Measurements from ENCODE around the gene TRIP4.

The TRIP4 gene

DNA sequence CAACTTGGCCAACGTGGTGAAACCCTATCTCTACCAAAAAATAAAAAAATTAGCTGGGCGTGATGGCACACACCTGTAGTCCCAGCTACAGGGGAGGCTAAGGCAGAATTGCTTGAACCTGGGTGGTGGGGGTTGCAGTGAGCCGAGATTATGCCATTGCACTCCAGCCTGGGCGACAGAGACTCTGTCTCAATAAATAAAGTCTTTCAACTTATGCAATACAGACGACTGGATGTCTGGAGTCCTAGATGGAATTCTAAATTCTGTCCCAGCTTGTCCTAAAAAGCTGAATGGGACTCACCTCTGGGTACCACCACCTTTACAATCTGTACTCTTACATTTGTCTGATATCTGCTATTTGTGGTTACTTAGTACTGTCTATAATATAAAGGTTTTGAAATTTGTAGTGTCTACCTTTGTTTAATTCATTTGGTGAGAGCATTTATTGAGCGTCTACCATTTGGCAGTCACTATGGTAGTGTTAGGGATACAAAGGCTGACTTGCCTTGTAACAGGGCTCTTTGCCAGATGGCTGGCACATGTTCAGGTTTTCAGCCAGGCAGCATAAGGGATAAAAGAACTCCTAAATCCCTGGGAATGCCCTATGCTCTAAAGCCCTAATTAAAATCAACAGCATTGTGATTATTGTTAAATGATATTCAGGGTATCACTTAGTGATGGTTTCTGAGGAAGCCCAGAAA, 65.5 kb downstream of the TRIP4 start:
- no peak for DNase-seq

- DNase-seq: no peak
Observed at GRCh38 chr15:64453689-64454037, 66.0 kb downstream of the TRIP4 start.

- no peak for DNase-seq
Observed at GRCh38 chr15:64454282-64454681, 66.6 kb downstream of the TRIP4 start.

- peak; percentile 71 for DNase-seq
Observed at GRCh38 chr15:64455961-64456371, 68.3 kb downstream of the TRIP4 start.

GRCh38 chr15:64456634-64457108, 69.0 kb downstream of the TRIP4 start:
- peak; percentile 60 for DNase-seq

GRCh38 chr15:64459066-64459781, 71.6 kb downstream of the TRIP4 start:
- DNase-seq: no peak

DNA sequence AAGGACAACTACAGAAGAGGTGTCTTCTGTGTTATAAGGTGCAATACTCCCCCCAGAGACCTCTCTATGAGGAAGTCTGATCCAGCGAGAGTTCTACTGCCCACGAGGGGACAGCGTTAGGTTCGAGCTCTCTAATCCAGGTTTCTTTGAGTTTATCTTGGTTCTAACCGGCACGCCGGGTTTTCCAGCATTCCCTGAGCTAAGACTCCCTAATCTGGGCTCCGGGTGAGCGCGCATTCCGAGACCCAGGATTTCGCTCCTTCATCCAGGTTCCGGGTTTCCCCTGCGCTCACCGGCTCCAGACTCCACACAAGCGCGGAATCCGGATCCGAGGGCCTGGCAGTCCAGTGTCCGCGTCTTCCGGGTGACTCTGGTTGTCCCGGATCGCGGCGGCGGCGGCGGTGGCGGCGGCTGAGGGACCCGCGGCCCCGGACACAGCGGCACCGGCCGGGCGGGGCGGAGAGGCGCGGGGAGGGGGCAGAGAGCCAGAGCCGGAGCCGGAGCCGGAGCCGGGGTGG, 72.6 kb downstream of the TRIP4 start, which contains the start of gene ZNF609:
ZNF609 (plus strand) TSS at position 373 of the 518 bp plus-strand sequence. CDS start 38,842 bp downstream, outside the sequence.
- peak; percentile 78 for DNase-seq

GRCh38 chr15:64460724-64461720, 73.4 kb downstream of the TRIP4 start:
- DNase-seq: no peak

- DNase-seq: no peak
Observed at GRCh38 chr15:64461721-64462162, 74.1 kb downstream of the TRIP4 start.

DNA sequence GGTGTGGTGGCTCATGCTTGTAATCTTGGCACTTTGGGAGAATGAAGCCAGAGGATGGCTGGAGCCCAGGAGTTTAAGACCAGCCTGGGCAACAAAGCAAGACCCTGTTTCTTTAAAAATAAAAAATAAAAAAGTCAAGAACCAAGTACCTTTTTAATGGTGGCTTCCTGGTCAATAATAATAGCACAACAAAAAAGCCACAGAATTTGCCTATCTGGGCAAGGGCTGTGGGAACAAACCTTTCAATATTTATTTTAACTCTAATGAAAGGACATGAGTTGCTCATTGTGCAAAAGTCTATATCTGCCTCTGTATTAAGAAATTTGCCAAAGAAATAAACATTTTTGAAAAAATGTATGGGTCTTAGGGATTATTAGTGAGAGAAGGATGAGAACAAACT, 74.9 kb downstream of the TRIP4 start:
- DNase-seq: no peak

GRCh38 chr15:64464276-64465005, 76.8 kb downstream of the TRIP4 start:
- DNase-seq: no peak

GRCh38 chr15:64466408-64467141, 78.9 kb downstream of the TRIP4 start:
- no peak for DNase-seq

GRCh38 chr15:64472161-64472560, 84.5 kb downstream of the TRIP4 start:
- no peak for DNase-seq

DNA sequence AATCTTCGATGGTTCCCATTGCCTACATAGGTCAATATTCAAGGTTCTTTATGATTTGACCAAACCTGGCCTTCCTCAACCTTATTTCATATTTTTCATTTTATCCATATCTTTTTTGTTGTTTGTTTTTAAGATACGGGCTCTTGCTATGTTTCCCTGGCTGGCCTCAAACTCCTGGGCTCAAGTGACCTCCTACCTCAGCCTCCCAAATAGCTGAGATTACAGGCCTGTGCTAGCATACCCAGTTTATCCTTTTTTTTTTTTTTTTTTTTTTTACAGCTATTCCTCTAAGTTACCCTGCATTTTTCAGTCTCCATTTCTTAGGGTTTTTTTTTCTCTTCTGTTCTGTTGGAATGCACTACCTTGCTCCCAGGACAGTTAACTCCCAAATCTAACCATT, 87.2 kb downstream of the TRIP4 start:
- DNase-seq: no peak

- DNase-seq: no peak
Observed at GRCh38 chr15:64476550-64476949, 88.9 kb downstream of the TRIP4 start.

- no peak for DNase-seq
Observed at GRCh38 chr15:64478863-64479262, 91.2 kb downstream of the TRIP4 start.

DNA sequence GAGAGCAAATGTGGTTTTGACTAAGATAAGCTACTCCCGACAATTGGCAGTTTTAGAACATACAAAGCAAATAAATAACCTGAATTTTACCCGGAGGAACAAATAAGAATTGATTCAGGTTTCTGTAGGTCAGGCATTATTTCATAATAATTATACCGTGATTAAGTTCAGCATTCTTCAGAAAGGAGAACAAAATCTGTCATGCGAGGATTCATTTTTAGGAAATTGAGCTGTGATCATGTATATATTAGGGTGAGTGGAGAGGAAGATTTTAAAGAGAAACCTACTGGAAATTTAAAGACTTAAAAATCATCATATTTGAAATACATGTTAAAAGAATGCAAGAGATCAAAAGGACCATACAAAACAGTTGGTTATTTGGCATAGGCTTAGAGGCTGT, 93.3 kb downstream of the TRIP4 start:
- DNase-seq: no peak

DNA sequence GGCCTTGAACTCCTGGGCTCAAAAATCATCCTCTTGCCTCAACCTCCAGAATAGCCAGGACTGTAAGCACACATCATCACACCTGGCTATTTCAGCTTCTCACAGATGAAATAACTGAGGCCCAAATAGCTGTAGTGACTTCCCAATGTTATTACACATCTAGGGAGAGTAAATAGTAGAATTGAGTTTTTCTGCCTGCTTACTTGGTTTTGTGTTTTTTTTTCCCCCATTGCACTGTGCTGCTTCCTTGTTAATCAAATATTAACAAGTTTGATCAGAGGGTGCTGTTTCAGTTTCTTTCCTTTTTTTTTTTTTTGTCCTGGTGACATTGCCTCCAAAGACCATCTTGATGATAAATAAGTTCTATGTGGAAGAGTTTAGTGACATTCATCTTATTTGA, 96.1 kb downstream of the TRIP4 start:
- DNase-seq: no peak

GRCh38 chr15:64485796-64486195, 98.2 kb downstream of the TRIP4 start:
- DNase-seq: no peak

GRCh38 chr15:64490598-64491259, 103.1 kb downstream of the TRIP4 start:
- no peak for DNase-seq

GRCh38 chr15:64493641-64494040, 106.0 kb downstream of the TRIP4 start:
- no peak for DNase-seq

Data from GDM1 (cell line).